Measurements from ENCODE around the gene ERH. TPM values are rescaled to one million over a fixed set of nuclear protein-coding genes. Genes with fewer than 3 reads are reported as not detected.

The ERH gene
- total RNA-seq, 1 donor from 2014 or later: 441 TPM

DNA sequence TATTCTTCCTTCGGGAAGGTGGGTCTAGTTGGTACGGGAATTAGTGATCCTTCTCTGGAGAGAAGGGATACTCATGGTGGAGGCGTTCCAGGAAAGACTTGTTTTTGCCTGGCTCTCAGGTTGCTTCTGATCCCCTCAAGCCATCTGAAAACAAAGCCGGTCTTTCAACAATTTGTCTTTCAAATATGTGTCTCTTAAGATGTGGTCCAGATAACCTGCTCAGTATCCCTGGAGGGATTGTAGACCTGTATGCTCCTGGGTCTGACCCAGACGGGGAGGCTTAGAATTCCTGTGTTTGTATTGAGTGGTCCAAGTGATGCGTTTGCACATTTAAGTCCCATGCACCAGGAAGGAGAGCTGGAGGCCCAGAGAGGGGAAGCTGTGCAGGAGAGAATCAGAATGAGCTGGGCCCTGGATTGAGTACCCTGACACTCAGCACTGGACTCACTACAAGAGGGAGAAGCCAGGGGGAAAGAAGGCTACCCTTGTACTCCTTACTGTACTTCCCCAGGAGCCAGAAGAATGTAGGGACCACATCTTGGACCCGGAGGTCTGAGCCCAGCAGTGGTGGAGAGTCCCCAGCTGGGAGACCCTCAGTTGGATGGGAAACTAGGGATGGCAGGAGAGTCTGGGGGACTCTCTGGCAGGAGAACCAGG lies 40.4 kb downstream of the ERH start:
- DNase-seq: no peak
- Mint-ChIP-seq H3K4me1 (peaks cover 35% of the 10 kb centered on the region), H3K9me3 (no peaks in the 10 kb centered on the region), H3K27ac (peak overlapping the region; percentile 3), H3K27me3 (no peaks in the 10 kb centered on the region), H3K4me3 (no peak overlapping the region), H3K36me3 (ENCODE audit: low read depth) (no peaks in the 10 kb centered on the region)
- intact Hi-C loops (cut with micrococcal nuclease): no loop called here

DNA sequence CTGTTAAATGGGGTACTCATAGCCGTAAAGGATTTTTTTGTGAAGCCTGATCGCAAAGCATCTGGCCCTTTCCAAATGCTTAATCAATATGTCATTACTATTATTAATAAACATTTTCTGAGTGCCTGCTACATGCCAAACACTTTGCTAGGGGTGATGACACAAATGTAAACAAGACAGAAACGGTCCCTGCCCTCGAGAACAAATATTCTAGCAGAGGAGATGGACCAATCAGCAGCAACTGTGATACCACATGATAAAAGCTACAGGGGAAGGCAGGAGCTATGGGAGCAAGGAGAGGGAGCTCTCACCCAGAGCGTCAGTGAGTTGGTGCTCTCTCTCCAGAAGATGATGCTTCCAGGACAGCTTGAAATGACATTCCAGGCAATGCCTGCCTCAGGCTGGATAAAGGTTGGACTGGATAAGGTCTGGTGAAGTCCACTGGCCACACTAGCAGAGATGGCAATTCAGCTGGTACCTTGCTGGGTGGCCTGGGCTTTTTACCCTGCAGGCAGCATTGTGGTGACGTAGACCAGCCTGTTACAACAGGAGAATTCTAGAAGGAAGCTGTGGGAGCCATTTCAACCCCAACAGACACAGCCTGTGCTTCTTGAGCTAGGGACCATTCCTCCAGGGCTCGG lies 41.1 kb downstream of the ERH start:
- no peak overlapping the region for H3K27ac Mint-ChIP-seq
- DNase-seq: no peak
- H3K9me3 Mint-ChIP-seq: no peaks in the 10 kb centered on the region

DNA sequence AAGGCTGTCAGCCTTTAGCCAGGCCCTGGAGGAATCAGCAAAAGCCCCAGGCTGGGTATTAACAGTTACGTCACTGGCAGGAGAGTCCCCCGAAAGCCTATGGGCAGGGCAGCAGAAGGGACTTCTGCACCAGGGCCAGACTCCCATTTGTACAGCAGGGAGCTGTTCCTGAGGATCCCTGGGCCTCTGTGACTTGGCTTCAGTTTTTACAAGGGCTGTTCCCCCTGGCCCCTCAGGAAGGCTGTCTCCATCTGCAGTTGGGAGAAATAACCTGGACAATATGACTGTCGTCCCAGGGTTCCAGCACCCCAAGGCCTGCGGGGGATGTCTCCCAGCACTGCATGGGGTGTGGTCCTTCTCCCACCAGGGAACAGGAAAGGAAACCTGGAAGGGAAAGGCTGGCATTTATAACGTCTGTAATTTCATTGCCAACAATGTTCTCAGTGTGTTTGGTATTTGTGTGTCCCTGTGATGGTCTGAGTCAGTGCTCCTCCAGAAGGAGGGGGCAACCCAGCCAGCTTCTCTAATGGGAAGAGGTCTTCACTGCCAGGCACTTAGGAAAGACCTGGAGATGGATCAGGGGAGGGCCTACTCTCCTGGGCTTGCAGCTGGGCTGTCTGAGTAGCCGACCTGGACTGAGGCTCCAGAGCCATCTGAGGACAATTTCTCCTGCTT lies 42.4 kb downstream of the ERH start:
- intact Hi-C loops (cut with micrococcal nuclease): loop anchor here (2.0 kb wide), 1 partner anchor 43 kb away; the partner anchor contains the start of genes ERH and SLC39A9
- no peak for DNase-seq
- no peaks in the 10 kb centered on the region for H3K27me3 Mint-ChIP-seq
- H3K4me1 Mint-ChIP-seq: peaks cover 32% of the 10 kb centered on the region
- no peak overlapping the region for H3K4me3 Mint-ChIP-seq
- no peaks in the 10 kb centered on the region for H3K36me3 Mint-ChIP-seq (ENCODE audit: low read depth)
- no peaks in the 10 kb centered on the region for H3K9me3 Mint-ChIP-seq
- peak overlapping the region; percentile 84 for H3K27ac Mint-ChIP-seq

More for the DNA sequence above, 41.1 kb downstream of the ERH start:
- Mint-ChIP-seq H3K27me3 (no peaks in the 10 kb centered on the region), H3K4me1 (peaks cover 35% of the 10 kb centered on the region), H3K36me3 (ENCODE audit: low read depth) (no peaks in the 10 kb centered on the region), H3K4me3 (no peak overlapping the region)
- intact Hi-C loops (cut with micrococcal nuclease): no loop called here

DNA sequence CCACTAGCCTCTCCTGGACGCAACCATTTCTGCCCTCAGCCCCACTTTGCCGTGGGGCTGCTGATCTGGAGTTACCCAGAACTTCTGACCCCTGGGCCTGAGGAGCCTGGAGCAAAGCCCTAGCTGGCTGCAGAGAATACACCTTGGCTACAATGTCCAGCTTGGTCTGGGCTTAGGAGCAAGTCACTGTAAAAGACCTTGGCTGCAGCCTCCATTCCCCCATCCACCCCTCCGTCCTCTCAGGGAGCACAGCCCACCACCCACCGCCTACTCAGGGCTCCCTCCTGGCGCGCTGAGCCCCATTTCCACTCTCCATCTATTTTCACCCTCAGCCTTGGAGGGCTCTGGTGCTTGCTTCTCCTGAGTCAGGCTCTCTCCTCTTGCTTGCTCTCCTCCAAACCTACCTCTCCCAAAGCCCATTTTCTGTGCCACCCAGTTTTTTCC lies 42.9 kb downstream of the ERH start:
- H3K36me3 Mint-ChIP-seq (ENCODE audit: low read depth): no peaks in the 10 kb centered on the region
- intact Hi-C loops (cut with micrococcal nuclease): loop anchor here (2.0 kb wide), 1 partner anchor 44 kb away; the partner anchor contains the start of genes ERH and SLC39A9
- H3K9me3 Mint-ChIP-seq: no peaks in the 10 kb centered on the region
- peak overlapping the region; percentile 84 for H3K27ac Mint-ChIP-seq
- H3K27me3 Mint-ChIP-seq: no peaks in the 10 kb centered on the region
- DNase-seq: no peak
- peak overlapping the region; percentile 72 for H3K4me3 Mint-ChIP-seq
- peaks cover 32% of the 10 kb centered on the region for H3K4me1 Mint-ChIP-seq

DNA sequence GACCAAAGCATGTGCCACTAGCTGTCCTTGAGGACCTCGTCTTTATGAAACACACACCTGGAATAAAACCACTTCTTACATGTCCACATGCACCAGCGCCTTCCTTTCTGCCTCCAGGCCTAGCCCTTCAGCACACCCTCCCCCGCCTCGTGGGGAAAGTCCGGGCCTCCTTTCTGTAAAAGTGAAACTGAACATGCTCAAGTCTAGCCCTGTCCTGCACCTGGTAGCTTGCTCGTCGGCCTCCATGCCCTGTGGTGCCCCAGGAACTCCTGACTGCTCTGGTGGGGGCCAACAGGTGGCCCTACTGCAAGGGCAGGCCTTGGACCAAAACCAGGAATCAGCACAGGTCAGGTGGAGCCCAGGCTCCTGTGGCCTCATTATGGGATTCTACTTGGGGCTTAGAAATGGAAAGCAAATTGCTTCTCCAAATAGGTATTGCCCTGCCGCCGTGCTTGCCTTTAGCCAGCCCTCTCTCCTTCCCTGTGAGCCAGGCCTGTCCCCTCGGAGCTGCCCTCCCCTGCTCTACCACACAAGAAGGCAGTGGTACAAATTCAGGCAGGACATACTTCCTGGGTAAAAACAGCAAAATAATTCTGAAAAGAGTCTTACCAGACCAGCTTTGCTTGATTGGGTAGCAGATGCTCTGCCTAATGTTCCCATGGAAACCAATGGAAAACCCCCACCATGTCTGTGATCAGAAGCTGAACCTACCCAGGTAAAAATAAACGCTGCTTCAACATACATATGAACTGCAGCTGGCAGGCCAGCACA lies 43.5 kb downstream of the ERH start:
- H3K4me3 Mint-ChIP-seq: peak overlapping the region; percentile 72
- peaks cover 32% of the 10 kb centered on the region for H3K4me1 Mint-ChIP-seq
- peak overlapping the region; percentile 84 for H3K27ac Mint-ChIP-seq
- no peaks in the 10 kb centered on the region for H3K9me3 Mint-ChIP-seq
- peak; percentile 93 for DNase-seq
- intact Hi-C loops (cut with micrococcal nuclease): loop anchor here (2.0 kb wide), 1 partner anchor 44 kb away; the partner anchor contains the start of genes ERH and SLC39A9
- no peaks in the 10 kb centered on the region for H3K36me3 Mint-ChIP-seq (ENCODE audit: low read depth)
- H3K27me3 Mint-ChIP-seq: no peaks in the 10 kb centered on the region

DNA sequence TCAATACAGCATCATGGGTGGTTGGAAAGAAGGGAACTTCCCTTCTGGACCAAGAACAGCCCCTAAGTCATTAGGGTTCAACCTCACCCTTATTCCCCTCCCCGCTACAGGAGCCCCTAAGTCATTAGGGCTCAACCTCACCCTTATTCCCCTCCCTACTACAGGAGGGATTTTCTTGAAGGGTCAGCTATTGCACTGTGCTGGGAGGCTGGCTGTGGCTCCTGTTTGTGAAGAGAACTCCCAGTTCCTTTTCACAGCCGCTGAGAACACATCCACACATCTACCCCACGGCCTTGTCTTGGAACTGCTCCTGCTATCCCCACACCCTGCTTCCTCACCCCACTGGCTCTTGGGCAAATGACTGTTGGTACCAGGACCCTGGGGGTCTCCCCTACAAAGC lies 44.9 kb downstream of the ERH start:
- Mint-ChIP-seq H3K4me3 (no peak overlapping the region), H3K27ac (no peak overlapping the region), H3K27me3 (no peaks in the 10 kb centered on the region), H3K9me3 (no peaks in the 10 kb centered on the region), H3K36me3 (ENCODE audit: low read depth) (no peaks in the 10 kb centered on the region), H3K4me1 (peaks cover 22% of the 10 kb centered on the region)
- DNase-seq: no peak
- intact Hi-C loops (cut with micrococcal nuclease): no loop called here

DNA sequence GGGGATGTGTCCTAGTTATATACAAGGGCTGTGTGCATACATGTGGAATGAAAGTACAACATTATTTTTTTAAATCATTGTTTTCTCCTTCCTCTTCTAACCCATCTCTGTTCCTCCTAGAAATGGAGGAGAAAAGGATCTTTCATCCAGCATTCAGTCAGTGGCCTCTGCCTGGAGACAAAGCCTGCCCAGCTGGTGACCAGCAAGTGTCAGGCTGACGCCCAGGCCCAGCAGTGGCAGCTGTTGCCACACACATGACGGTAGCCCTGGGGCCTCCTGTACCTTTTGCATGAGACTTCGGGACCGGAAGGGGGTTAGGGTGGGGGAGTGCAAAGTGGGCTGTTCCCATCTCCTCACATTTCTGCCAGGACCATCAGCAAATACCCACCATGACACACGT lies 46.2 kb downstream of the ERH start:
- Mint-ChIP-seq H3K9me3 (no peaks in the 10 kb centered on the region), H3K27ac (no peak overlapping the region), H3K4me3 (no peak overlapping the region), H3K27me3 (peaks cover 2% of the 10 kb centered on the region), H3K4me1 (peaks cover 18% of the 10 kb centered on the region), H3K36me3 (ENCODE audit: low read depth) (no peaks in the 10 kb centered on the region)
- intact Hi-C loops (cut with micrococcal nuclease): no loop called here
- no peak for DNase-seq

DNA sequence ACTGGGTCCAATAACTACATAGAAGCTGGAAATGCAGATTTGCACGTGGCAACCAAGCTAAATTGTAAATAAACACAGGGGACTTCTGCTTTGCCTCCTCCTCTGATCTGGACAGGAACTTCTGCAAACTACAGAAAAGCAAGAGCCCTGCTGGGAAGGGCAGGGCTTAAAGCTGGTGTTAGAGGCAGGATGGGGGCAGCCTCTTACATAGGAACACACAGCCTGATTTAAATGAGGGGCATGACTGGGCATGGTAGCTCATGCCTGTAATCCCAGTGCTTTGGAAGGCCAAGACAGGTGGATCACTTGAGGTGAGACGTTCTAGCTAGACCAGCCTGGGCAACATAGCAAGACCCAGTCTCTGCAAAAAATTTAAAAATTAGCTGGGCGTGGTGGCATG lies 46.7 kb downstream of the ERH start:
- H3K27me3 Mint-ChIP-seq: peaks cover 2% of the 10 kb centered on the region
- H3K9me3 Mint-ChIP-seq: no peaks in the 10 kb centered on the region
- H3K36me3 Mint-ChIP-seq (ENCODE audit: low read depth): no peaks in the 10 kb centered on the region
- no peak overlapping the region for H3K4me3 Mint-ChIP-seq
- DNase-seq: no peak
- peaks cover 18% of the 10 kb centered on the region for H3K4me1 Mint-ChIP-seq
- no peak overlapping the region for H3K27ac Mint-ChIP-seq
- intact Hi-C loops (cut with micrococcal nuclease): no loop called here

DNA sequence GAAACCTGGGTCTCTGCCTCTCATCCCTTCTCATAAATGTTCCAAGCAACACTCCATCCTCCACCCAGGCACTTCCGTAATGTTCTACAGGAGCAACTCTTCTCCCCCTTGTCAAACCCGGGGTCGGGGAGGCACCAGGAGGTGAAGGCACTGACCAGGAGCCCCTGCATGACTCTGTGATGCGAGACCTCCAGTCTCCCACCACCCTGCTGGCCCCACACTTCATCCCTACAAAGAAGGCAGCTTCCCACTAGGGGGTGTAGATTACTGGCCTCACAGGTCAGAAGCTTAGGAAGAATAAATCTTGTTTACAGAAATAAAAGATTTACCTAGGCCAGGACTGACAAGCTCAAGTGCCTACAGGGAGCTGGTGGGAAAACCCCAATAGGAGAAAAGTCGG lies 47.2 kb downstream of the ERH start:
- H3K36me3 Mint-ChIP-seq (ENCODE audit: low read depth): no peaks in the 10 kb centered on the region
- H3K4me1 Mint-ChIP-seq: peaks cover 18% of the 10 kb centered on the region
- H3K27ac Mint-ChIP-seq: no peak overlapping the region
- peaks cover 2% of the 10 kb centered on the region for H3K27me3 Mint-ChIP-seq
- no peak for DNase-seq
- no peaks in the 10 kb centered on the region for H3K9me3 Mint-ChIP-seq
- H3K4me3 Mint-ChIP-seq: no peak overlapping the region
- intact Hi-C loops (cut with micrococcal nuclease): no loop called here

DNA sequence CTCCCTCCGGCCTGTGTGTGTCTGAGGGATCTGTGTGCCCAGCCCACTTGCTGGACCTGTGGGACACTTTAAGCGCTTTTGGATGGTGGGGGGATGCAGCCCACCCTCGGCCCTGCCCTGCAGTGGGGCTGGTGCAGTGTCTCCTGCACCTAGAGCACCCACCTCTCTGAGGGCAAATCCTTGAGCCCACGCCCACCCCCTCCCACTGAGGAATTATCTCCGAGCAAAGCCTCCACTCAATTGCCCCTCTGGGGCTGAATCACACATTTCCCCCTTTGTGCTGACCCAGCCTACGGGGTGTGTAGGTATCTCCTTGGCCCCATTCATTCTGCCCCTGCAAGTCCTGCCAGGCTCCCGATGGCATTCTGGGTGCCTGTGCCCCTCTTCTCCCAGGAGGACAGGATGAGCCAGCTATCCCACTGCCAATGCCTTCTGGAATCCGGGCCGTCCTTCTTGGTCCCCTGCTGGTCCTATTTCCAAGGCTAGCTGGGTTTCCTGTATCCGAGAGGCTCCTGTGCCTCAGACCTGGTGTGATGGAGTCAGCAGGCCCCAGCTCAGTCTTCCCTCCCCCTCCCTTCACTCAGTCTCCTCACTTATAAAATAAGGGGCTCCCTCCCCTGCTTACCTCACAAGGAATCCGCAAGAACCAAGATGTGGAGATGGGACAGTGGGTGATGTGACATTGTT lies 48.9 kb downstream of the ERH start:
- Mint-ChIP-seq H3K4me3 (no peak overlapping the region), H3K27me3 (peaks cover 4% of the 10 kb centered on the region), H3K9me3 (no peaks in the 10 kb centered on the region), H3K4me1 (peaks cover 6% of the 10 kb centered on the region), H3K27ac (no peak overlapping the region), H3K36me3 (ENCODE audit: low read depth) (no peaks in the 10 kb centered on the region)
- intact Hi-C loops (cut with micrococcal nuclease): no loop called here
- DNase-seq: no peak

DNA sequence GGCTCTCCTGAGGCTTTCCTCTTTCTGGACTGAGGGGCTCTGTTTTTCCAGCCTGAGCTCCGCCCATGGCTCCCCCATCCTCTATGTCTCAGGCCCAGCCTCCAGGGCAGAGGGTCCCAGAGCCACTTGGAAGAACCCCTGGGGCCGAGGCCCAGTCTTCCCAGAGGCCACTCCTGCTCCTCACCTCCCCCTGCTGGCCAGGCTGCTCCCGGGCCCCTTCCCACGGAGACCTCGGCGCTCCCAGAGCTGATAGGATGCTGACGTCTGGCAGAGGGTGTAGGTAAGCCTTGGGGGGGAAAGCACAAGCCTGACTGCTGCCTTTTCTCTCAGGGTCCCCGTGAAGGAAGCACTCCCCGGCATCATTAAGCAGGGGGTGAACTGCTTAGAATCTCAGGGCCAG lies 51.4 kb downstream of the ERH start:
- no peak overlapping the region for H3K27ac Mint-ChIP-seq
- no peaks in the 10 kb centered on the region for H3K36me3 Mint-ChIP-seq (ENCODE audit: low read depth)
- peak; percentile 61 for DNase-seq
- H3K27me3 Mint-ChIP-seq: peaks cover 17% of the 10 kb centered on the region
- no peaks in the 10 kb centered on the region for H3K4me1 Mint-ChIP-seq
- H3K4me3 Mint-ChIP-seq: no peak overlapping the region
- H3K9me3 Mint-ChIP-seq: no peaks in the 10 kb centered on the region
- intact Hi-C loops (cut with micrococcal nuclease): no loop called here

DNA sequence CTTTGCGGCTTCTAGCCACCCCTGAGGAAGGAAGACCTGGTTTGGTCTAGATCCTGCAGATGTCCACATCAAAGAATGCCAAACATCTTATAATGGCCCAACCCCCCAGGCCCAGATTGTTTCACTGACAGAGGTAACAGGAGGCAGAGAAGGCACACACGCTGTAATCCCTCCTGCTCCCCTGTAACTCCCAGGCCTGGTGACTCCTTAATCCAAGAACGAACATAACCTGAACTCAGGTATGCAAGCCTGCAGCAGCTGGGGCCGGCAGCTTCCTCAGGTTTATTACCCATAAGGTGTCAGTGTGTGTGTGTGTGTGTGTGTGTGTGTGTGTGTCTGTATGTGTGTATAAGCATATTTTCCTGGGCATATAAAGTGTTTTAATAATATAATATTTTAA lies 52.7 kb downstream of the ERH start:
- no peak for DNase-seq
- Mint-ChIP-seq H3K36me3 (ENCODE audit: low read depth) (no peaks in the 10 kb centered on the region), H3K9me3 (no peaks in the 10 kb centered on the region), H3K27me3 (peaks cover 23% of the 10 kb centered on the region), H3K4me3 (no peak overlapping the region), H3K4me1 (no peaks in the 10 kb centered on the region), H3K27ac (no peak overlapping the region)
- intact Hi-C loops (cut with micrococcal nuclease): no loop called here

DNA sequence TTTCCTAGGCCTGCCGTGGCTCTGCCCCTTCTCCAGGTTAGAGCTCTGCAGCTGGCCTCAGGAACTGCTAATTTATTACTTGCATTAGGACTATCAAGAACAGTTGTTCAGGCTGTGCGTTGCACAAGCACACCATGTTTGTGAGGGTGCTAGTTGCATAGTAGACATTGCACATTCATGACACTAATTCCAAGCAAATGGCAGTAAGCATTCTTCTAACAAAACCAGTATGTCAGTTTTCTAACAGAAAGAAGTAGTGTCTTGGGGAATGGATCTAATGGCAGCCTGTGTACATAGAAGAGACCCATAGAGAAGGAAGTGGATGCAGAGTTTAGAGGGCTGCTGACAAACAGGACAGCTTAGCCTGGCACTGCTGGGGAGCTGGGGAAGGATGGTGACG lies 53.9 kb downstream of the ERH start:
- no peaks in the 10 kb centered on the region for H3K36me3 Mint-ChIP-seq (ENCODE audit: low read depth)
- no peak overlapping the region for H3K4me3 Mint-ChIP-seq
- H3K27ac Mint-ChIP-seq: no peak overlapping the region
- peaks cover 23% of the 10 kb centered on the region for H3K27me3 Mint-ChIP-seq
- H3K9me3 Mint-ChIP-seq: no peaks in the 10 kb centered on the region
- intact Hi-C loops (cut with micrococcal nuclease): no loop called here
- no peaks in the 10 kb centered on the region for H3K4me1 Mint-ChIP-seq
- no peak for DNase-seq

All from activated CD4-positive, alpha-beta T cell treated with anti-CD3 and anti-CD28 coated beads, Interleukin-2, amount 10 ng/mL, durations not matched to agents 24 days and 14 days (primary cell).